ENCODE data around the gene RPP21.

The RPP21 gene

GRCh38 chr6:30344868-30345671 is at the start of gene RPP21:
RPP21 (plus strand) TSS chr6:30345156; CDS start chr6:30345172, 16 bp downstream.
- peak; percentile 82 to 84 for DNase-seq (ENCODE audit: low read depth in 2 of 2)

DNA sequence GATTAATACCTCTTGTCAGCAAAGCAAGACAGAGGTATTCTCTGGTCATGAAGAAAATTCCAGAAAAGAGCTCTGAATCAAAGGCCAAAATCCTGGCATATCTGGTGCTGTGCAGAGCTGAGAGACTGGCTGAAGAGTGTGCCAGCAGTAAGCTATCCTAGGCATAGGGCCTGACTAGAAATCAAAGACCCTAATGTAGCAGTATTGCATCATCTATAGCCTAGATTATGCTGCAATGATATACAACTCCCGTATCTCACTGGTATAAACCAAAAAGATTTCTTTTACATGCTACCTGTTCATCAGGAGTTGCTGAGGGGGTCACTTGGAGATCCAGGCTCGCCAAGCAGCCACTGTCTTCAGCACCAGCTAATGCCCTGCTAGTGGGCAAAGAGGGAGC is 49.1 kb upstream of the RPP21 start:
- DNase-seq (ENCODE audit: low read depth in 2 of 2), result no peak

DNA sequence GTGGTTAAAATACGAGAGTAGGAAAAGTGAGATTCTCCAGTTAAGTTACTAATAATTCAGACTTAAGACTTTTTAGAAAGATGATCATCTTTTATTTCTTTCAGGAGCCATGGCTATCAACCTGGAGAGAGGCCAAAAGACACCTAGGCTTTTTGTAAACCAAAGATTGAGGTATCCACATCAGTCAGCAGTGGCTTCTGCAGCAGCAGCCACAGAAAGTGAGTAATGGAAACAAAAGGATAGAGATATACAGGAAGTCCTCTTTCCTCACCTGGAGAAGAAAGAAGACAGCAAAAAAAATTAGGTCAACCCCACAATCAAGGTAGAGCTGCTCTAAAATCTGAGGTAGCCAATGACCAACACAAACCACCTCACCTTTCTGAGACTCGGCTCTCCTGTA is 41.0 kb upstream of the RPP21 start:
- DNase-seq (ENCODE audit: low read depth in 2 of 2), result no peak

DNA sequence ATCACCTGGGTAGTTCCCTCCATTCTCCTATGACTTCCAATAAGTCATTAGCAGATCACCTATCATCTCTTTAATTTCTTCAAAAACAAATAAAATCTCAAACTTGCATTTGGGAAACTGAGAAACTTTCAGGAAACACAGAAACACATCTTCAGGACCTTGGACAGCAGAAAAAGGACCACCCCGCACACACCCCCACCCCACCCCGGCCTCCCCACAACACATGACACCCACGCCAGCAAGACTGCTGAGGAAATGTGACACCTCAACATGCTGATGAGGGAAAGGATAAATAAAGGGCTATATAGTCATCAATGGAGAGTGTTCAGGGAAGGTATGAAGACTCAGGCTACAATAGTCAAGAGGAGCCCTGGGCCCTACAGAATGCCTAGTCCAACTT is 33.9 kb upstream of the RPP21 start:
- no peak for DNase-seq (ENCODE audit: low read depth in 2 of 2)

- DNase-seq (ENCODE audit: low read depth in 2 of 2), result no peak
These were observed 33.3 kb upstream of the RPP21 start for GRCh38 chr6:30311671-30312070.

DNA sequence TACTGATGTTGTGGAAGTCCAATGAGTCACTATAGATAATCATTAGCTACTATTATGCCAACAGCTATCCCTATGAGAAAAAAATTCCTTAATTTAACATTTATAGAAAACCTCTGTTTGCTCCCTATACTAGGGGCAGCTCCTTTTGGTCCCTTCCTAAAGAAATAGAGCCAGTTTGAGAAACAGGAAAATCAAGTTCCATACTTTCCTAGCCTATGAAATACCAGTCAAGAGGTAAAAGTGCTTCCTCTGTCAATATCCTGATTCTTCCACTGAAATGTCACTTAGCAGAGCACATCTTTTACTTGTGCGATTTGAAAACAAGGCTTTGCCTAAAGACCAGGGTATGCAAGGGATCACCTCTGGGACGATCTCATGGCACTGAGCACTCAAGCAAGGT is 32.7 kb upstream of the RPP21 start:
- no peak for DNase-seq (ENCODE audit: low read depth in 2 of 2)

DNA sequence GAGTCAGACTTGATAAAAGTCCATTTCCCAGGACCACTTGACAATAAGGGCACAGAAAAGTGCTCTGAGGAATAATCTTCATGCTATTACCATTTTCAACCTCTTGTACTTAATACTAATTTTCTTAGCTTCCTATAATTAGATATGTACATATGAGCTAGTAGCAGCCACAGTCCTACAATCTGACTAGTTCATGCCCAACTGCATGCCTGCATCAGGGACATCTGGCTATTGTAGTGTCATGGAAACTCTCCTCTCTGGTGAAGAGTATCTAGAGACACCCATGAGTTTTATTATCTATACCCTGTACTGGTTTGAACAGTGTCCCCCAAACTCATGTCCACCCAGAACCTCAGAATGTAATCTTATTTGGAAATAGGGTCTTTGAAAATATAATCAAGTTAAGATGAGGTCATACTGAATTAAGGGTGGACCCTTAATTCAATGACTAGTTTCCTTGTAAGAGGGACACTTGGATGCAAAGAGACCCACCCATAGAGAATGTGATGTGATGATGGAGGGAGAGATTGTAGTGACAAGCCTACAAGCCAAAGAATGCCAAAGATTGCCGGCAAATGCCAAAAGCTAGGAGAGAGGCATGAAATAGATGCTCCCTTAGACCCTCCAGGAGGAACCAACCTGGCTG is 32.2 kb upstream of the RPP21 start:
- DNase-seq (ENCODE audit: low read depth in 2 of 2), result no peak

DNA sequence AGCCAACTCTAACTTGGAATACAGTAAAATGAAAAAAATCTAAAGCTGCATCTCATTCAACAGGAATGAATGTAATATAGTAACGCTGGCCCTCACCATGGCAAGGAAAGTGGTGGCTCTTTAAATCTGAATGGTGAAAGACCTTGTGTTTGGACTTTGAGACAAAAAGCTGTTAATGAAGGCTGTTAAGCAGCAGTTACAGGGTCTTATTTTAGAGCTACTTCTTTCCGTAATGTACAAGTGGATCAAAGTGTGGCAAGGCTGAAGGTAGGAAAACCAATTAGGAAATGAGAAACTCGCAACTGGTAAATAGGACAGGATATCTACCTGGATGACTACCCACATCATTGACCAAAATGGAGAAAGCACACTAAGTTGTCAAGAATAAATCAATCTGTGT is 29.8 kb upstream of the RPP21 start:
- no peak for DNase-seq (ENCODE audit: low read depth in 2 of 2)

- no peak for DNase-seq (ENCODE audit: low read depth in 2 of 2)
These were observed 26.9 kb upstream of the RPP21 start for GRCh38 chr6:30317913-30318589.

GRCh38 chr6:30319146-30319835 is 25.7 kb upstream of the RPP21 start:
- DNase-seq (ENCODE audit: low read depth in 2 of 2), result no peak

DNA sequence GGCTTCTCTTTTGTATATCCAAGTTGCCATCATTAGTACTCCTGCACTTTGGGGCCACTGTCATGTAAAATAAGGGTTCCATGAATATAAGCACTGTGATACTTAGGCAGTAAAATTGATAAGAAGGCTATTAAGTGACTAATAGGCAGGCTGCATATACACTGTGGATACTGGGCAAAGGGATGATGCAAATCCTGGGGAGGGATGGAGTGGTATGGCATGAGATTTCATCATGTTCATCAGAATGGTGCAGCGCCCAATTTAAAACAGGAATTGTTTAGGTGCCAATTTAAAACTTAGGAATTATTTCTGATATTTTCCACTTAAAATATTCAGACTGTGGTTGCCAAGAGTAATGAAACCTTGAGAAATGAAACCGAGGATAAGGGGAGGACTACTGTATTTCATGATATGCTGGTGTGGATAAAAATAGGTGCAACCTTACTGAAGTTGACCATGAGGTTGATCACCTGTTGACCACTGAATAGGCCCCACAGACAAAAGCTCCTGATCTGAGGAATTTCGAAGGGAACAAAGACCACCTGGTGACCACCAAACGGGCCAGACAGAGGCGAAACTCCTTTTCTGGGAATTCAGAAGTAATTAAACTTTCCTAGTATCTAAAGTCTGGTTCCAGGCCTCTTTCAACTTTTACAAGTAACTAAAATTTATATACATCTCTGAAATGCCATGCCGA is 23.1 kb upstream of the RPP21 start:
- no peak for DNase-seq (ENCODE audit: low read depth in 2 of 2)

DNA sequence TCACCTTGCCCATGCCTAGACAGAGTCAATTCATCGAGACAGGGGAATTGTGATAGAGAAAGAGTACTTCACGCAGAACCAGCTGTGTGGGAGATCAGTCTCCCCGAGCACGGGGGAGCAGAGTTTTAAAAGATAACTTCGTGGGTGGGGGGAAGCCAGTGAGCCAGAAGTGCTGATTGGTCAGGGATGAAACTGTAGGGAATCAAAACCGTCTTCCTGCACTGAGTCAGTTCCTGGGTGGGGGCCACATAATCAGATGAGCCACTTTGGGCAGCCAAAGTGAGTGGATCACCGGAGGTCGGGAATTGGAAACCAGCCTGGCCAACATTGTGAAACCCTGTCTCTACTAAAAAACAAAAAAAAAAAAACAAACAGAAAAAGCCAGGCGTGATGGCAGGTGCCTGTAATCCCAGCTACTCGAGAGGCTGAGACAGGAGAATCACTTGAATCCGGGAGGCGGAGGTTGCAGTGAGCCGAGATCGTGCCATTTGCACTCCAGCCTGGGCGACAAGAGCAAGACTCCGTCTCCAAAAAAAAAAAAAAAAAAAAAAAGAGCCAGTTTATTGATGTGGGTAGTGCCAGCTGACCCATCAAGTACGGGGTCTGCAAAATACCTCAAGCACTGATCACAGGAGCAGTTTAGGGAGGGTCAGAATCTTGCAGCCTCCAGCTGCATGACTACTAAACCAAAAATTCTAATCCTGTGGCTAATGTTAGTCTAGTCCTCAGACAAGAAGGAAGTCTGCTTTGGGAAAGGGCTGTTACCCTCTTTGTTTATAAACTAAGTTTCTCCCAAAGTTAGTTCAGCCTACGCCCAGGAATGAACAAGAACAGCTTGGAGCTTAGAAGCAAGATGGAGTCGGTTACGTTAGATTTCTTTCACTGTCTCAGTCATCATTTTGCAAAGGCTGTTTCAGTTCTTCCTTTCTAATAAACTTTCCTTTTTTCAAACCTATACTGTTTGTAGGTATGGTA is 22.1 kb upstream of the RPP21 start:
- no peak for DNase-seq (ENCODE audit: low read depth in 2 of 2)

DNA sequence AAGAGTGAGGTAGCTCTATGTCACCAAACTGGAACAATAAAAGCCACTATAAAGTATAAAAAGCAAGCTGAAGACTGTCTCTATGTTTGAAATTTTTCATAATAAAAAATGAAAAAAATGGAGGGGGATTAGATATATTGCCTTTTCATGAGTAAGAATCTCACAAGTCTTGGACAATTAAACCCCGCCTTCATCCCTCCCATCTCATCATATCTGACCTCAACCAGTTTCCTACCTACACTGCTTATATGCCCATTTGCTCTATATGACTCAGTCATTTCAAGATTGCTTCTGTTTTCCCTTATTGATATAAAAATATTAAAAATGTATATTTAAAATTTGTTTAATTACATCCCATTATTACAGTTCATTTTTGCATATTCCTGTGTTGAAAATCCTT is 21.1 kb upstream of the RPP21 start:
- DNase-seq (ENCODE audit: low read depth in 2 of 2), result no peak

DNA sequence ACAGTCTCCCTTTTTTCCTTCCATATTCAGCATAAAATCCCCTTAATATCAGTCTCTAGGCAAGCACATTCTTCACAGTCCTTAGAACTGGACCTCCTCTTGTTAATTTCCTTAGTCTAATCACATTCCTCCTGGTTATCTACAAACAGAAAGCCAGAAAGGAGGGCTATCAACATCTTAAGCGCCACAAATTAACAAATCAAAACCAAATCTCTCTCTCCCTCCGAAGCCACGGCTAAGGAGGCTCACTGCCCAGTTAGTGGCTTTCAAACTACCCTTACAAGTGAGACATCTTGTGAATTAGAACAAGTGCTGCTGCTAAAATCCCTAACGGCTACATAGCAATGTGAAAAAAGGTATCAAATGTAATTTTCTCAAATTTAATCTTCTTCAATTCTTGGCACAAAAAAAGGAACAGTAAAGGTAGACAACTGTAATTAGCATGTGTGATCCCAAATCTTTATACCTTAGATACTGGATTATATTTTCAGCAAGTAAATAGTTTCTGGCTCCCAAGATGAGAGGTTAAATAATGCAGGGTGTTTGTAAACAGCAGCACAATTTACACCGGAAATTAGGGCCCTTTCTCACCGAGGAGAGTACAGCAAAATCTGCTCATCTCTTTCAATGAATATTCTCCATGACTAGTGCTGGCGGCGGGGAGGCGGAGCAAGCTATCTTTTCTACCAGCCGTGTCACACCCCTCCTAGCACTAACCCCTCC is 19.6 kb upstream of the RPP21 start:
- DNase-seq (ENCODE audit: low read depth in 2 of 2), result peak in 1 of 2 donors; percentile 78

- peak; percentile 63 to 78 for DNase-seq (ENCODE audit: low read depth in 2 of 2)
These were observed 19.0 kb upstream of the RPP21 start for GRCh38 chr6:30325873-30326525.

- DNase-seq (ENCODE audit: low read depth in 2 of 2), result peak; percentile 80 to 82
These were observed 18.3 kb upstream of the RPP21 start, which contains the start of gene TRIM39 for GRCh38 chr6:30326526-30327231. TRIM39 (plus strand) TSS chr6:30326927; CDS start chr6:30329318, 2,391 bp downstream.

DNA sequence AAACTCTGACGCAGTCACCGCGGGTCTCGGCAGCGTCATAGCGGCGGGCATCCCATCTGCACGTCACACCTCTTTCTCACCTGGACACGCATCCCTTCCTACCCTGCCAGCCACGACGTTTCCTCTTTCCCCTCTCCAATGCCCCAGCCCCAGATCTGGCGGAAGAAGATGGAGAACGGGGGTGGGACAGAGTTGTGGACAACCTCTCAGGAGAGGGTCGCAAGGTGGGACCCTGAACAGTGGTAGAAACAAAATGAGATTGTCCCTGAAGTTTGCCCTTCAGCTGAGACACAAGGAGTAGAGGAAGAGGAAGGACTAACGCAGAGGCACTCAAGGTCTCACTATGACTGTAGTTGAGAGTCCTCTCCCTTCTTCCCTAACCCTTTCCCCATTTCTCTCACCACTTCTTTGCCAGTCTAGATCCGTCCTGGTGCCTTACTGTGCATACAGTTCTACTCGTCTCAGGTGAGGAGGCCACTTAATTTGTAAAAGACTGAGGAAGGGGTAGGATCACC is 17.7 kb upstream of the RPP21 start:
- no peak for DNase-seq (ENCODE audit: low read depth in 2 of 2)

- no peak for DNase-seq (ENCODE audit: low read depth in 2 of 2)
These were observed 16.6 kb upstream of the RPP21 start for GRCh38 chr6:30328397-30328796.
